K562 (cell line): ENCODE data around the gene PSAT1. TPM values are rescaled to one million over a fixed set of nuclear protein-coding genes. Genes with fewer than 3 reads are reported as not detected.

Experiments used
- ATAC-seq: fragments of 200-7000 bp; cut with Tn5 transposase; 3 replicates; pipeline ENCODE4 v1.9.1; 2020; ENCODE audit warnings: moderate library complexity
- BruUV-seq: library from RNA; stranded (reverse); fragments of 400-500 nt; replicated peaks from 2 replicates; lab custom pipeline; 2021; lab: Mats Ljungman, UMichigan
- CTCF ChIA-PET: fragments of 300-600 bp; formaldehyde crosslinking; extraction: SDS; loops from one replicate; lab custom pipeline; 2021; ENCODE audit warnings: low intra/inter-chr PET ratio; lab: Yijun Ruan, JAX
- POLR2A ChIA-PET: fragments of 300-600, 350-650 bp; sonication (Branson Sonifier 250); formaldehyde crosslinking; extraction: SDS; loops from one replicate; lab custom pipeline; 2021; ENCODE audit warnings: antibody characterized with exemption, inconsistent platforms; lab: Yijun Ruan, JAX
- DNase-seq, 4 experiments: peaks; one replicate each; pipeline versions ENCODE4 v3.0.0 to v3.0.0-alpha.2; 2011 to 2018; ENCODE audit warnings: low spot score in 3 of 4, mixed read lengths in 3 of 4; ENCODE audit errors: extremely low read depth in 1 of 4
- FAIRE-seq: peaks from 2 replicates; lab custom pipeline; 2011; peaks lifted over from hg19 to GRCh38; lab: Jason Lieb, UNC
- H2AFZ ChIP-seq: 2 replicates; pipeline ENCODE4 v1.6.0; 2011; ENCODE audit warnings: low read depth, low read length, control low read depth, inconsistent platforms
- H3K27ac ChIP-seq: fragments of 200-600 bp; 3 replicates; pipeline ENCODE4 v1.8.0; 2011; ENCODE audit warnings: low read depth, mild to moderate bottlenecking, control low read depth, inconsistent platforms, low read length, moderate library complexity, mixed read lengths; ENCODE audit errors: extremely low read depth
- H3K27me3 ChIP-seq, 2 experiments: fragments of 300-600 bp in 1 of 2; 2 replicates in 1 of 2; 3 replicates in 1 of 2; pipeline versions ENCODE4 v1.6.0 to v1.8.0; 2011; ENCODE audit warnings: inconsistent platforms in 2 of 2, low read length in 2 of 2, mild to moderate bottlenecking in 1 of 2, mixed read lengths in 1 of 2, moderate library complexity in 1 of 2; ENCODE audit not compliant: control insufficient read depth in 2 of 2, insufficient read depth in 2 of 2
- H3K36me3 ChIP-seq: fragments of 300-600 bp; 3 replicates; pipeline ENCODE4 v1.8.0; 2011; ENCODE audit warnings: mild to moderate bottlenecking, low read length, inconsistent platforms; ENCODE audit not compliant: control insufficient read depth, insufficient read depth
- H3K4me1 ChIP-seq, 2 experiments: fragments of 200-600 bp in 1 of 2; replicated peaks in 1 of 2; 2 replicates in 1 of 2; 3 replicates in 1 of 2; pipeline versions ENCODE4 v1.5.1 to v1.8.0; 2011; ENCODE audit warnings: inconsistent platforms in 2 of 2, low read length in 2 of 2, mild to moderate bottlenecking in 1 of 2, mixed read lengths in 1 of 2, moderate library complexity in 1 of 2; ENCODE audit not compliant: control insufficient read depth in 2 of 2, insufficient read depth in 2 of 2
- H3K4me2 ChIP-seq: 2 replicates; pipeline ENCODE4 v1.6.1; 2011; ENCODE audit warnings: low read length, control low read depth, inconsistent platforms, mixed read lengths; ENCODE audit not compliant: insufficient read depth
- H3K4me3 ChIP-seq: fragments of 200-600 bp; sonication (generic), shearing (Covaris generic); 2 replicates; pipeline ENCODE4 v1.5.1; 2016; ENCODE audit warnings: control low read depth, inconsistent platforms
- H3K79me2 ChIP-seq: fragments of 200-600 bp; 3 replicates; pipeline ENCODE4 v1.8.0; 2011; ENCODE audit warnings: low read length, inconsistent platforms; ENCODE audit not compliant: control insufficient read depth, insufficient read depth
- H3K9ac ChIP-seq, 2 experiments: 2 replicates each; pipeline versions ENCODE4 v1.6.0 to v1.6.1; 2011; ENCODE audit warnings: low read depth in 2 of 2, low read length in 2 of 2, control low read depth in 1 of 2, inconsistent platforms in 1 of 2, mild to moderate bottlenecking in 1 of 2, mixed read lengths in 1 of 2; ENCODE audit not compliant: insufficient read depth in 1 of 2
- H3K9me1 ChIP-seq: one replicate; pipeline ENCODE4 v1.6.0; 2011; ENCODE audit warnings: inconsistent platforms, mild to moderate bottlenecking, low read length, moderate library complexity; ENCODE audit not compliant: control insufficient read depth, insufficient read depth
- H3K9me3 ChIP-seq: replicated peaks from 2 replicates; pipeline ENCODE4 v1.5.1; 2011; ENCODE audit warnings: low read depth, low read length, inconsistent platforms; ENCODE audit not compliant: control insufficient read depth, insufficient read depth
- H4K20me1 ChIP-seq: replicated peaks from 2 replicates; pipeline ENCODE4 v1.6.1; 2011; ENCODE audit warnings: low read length, inconsistent platforms, mixed read lengths; ENCODE audit not compliant: control insufficient read depth, insufficient read depth
- POLR3G ChIP-seq: IDR thresholded peaks from 2 replicates; pipeline ENCODE4 v1.6.1; 2011; ENCODE audit not compliant: insufficient read length, insufficient replicate concordance; ENCODE audit errors: extremely low read depth
- UBTF ChIP-seq, 2 experiments: IDR thresholded peaks; 2 replicates each; pipeline ENCODE4 v1.6.1; 2012; ENCODE audit warnings: improper control_type of control experiment in 2 of 2, low read depth in 2 of 2, low read length in 2 of 2, borderline replicate concordance in 1 of 2
- ZNF707 ChIP-seq: fragments of 250-450 bp; sonication (Bioruptor Pico); conservative IDR thresholded peaks from 2 replicates; pipeline ENCODE4 v1.8.0; 2022; ENCODE audit warnings: inconsistent platforms, mild to moderate bottlenecking, moderate library complexity
- WGBS: fragments of 100-300 bp; shearing (Covaris generic); methylation state at CpG from one replicate; pipeline ENCODE4 v1.1.6; 2016; ENCODE audit warnings: low coverage, mixed read lengths; ENCODE audit not compliant: insufficient coverage; ENCODE audit errors: missing lambda C conversion rate; 5-methylcytosine and 5-hydroxymethylcytosine counted together
- in situ Hi-C: fragments of 300-500 bp; cut with MboI; formaldehyde crosslinking; loops from 4 replicates; pipeline ENCODE4 v1.15.0; 2018; ENCODE audit warnings: inconsistent platforms, mixed read lengths
- intact Hi-C: fragments of 100-400 bp; cut with micrococcal nuclease; formaldehyde crosslinking; loops from 2 replicates; pipeline ENCODE4 v1.14.2; 2022
- polyA plus RNA-seq, 8 experiments: library from polyadenylated mRNA; depleted of rRNA in 4 of 8; stranded (reverse) in 5 of 8; unstranded in 3 of 8; fragments of >200 nt; fragmentation: Nextera tagmentation in 2 of 8; fragmentation: Illumina TruSeq in 1 of 8; extraction: Ambion mirVana in 2 of 8; extraction: Trizol in 1 of 8; gene quantifications; 2 replicates each; pipeline versions ENCODE4 v1.2.1 to v1.2.3, GENCODE V29; 2011 to 2014; ENCODE audit warnings: inconsistent platforms in 1 of 8, missing spikeins in 1 of 8
- total RNA-seq, 7 experiments: library from RNA; depleted of rRNA in 6 of 7; stranded (reverse); fragments of >200 nt in 6 of 7; fragmentation: Illumina TruSeq in 2 of 7; extraction: Trizol in 2 of 7; gene quantifications; 2 replicates each; pipeline versions ENCODE4 v1.2.1 to v1.2.3, GENCODE V29; 2011 to 2021; ENCODE audit warnings: low replicate concordance in 1 of 7

Gene PSAT1
- total and polyA plus RNA-seq, 9 of the 15 experiments (the other 6 are each of a cell fraction or from before 2014, with no cell fraction given), result 29.7 to 151 (median 98.3) TPM

DNA sequence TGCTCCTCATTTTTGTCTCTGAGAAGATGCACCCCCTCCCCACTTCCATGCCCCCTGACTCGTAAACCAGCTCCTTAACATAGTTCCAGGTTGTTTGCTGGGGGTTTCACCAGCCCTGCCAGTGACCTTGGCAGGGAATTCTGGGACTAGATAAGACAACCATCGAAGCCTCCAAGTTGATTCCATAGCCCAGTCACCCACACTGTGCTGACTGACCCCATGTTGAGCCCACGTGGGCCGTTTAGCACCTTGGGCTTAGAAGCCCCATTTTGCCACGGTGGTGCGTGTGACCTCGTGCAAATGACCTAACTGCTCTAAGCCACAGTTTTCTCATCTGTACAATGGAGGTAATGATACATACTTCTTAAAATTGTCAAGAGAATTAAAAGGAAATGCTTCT is 24.6 kb downstream of the PSAT1 start:
- POLR2A ChIA-PET, result interaction anchor here (1.0 to 1.9 kb wide), 2 partner anchors 11 to 25 kb away, joined by 3 to 7 read pairs; partner anchors contain the start of gene PSAT1
- CTCF ChIA-PET, result no interaction called here
- Histone ChIP-seq H3K36me3 (peaks cover 41% of the 10 kb centered on the region; the same call in 2 of the 3 replicates), H3K4me2 (no peak overlapping the region), H3K27ac (no peak overlapping the region), H2AFZ (no peak overlapping the region), H3K9me1 (no peaks in the 10 kb centered on the region), H3K27me3 (no peaks in the 10 kb centered on the region), H3K79me2 (no peaks in the 10 kb centered on the region), H3K4me1 (peaks cover 0 to 15% of the 10 kb centered on the region in 2 experiments; a peak in 3 of 5 replicates), H3K9ac (no peak overlapping the region), H3K4me3 (no peak overlapping the region), H4K20me1 (peaks cover 13% of the 10 kb centered on the region), H3K9me3 (no peaks in the 10 kb centered on the region)
- WGBS, result 95% methylated on average over 5 of the region's 7 CpGs
- FAIRE-seq, result no peak
- no peak for DNase-seq
- in situ Hi-C loops (no loop called here), intact Hi-C loops (no loop called here)
- ATAC-seq, result no peak
- BruUV-seq, result no TSS peak
- TF ChIP-seq POLR3G (no peak), UBTF (IDR thresholded peaks at IDR 0.05; ENCODE audit: borderline replicate concordance in 1 of 2, low read depth in 2 of 2, low read length in 2 of 2) (no peak), ZNF707 (CRISPR knock-in tag) (no peak)
